Uterus (tissue), 4 donors: ENCODE results near the gene RTL1. TPM values are rescaled to one million over a fixed set of nuclear protein-coding genes. Genes with fewer than 3 reads are reported as not detected.

Source experiments
- DNase-seq, 2 donors: peaks; one replicate each; pipeline ENCODE4 v3.0.0-alpha.2; 2019 to 2020
- H3K27ac ChIP-seq, 2 donors: fragments of 200-600 bp; sonication (generic); 1 replicate in 1 of 2; 2 replicates in 1 of 2; pipeline ENCODE4 v1.5.1; 2016 to 2018
- H3K27me3 ChIP-seq, 2 donors: fragments of 200-600 bp; sonication (generic); one replicate each; pipeline ENCODE4 v1.5.1; 2018 to 2019; ENCODE audit warnings: control low read depth in 1 of 2
- H3K36me3 ChIP-seq, 2 donors: fragments of 200-600 bp; sonication (generic); one replicate each; pipeline ENCODE4 v1.5.1; 2019; ENCODE audit warnings: control low read depth in 1 of 2
- H3K4me1 ChIP-seq, 2 donors: fragments of 200-600 bp; sonication (generic); one replicate each; pipeline ENCODE4 v1.5.1; 2018 to 2019; ENCODE audit warnings: control low read depth in 1 of 2
- H3K4me3 ChIP-seq, 2 donors: fragments of 200-600 bp; sonication (generic); 1 replicate in 1 of 2; 2 replicates in 1 of 2; pipeline ENCODE4 v1.5.1; 2018 to 2019; ENCODE audit warnings: mild to moderate bottlenecking in 1 of 2
- H3K9me3 ChIP-seq, 2 donors: fragments of 200-600 bp; sonication (generic); one replicate each; pipeline ENCODE4 v1.5.1; 2019; ENCODE audit warnings: control low read depth in 1 of 2
- CTCF ChIP-seq, 4 experiments: fragments of 200-600 bp in 2 of 4; fragments of 450-650 bp in 2 of 4; sonication (generic) in 2 of 4; IDR thresholded peaks; one replicate each; pipeline ENCODE4 v1.5.1; 2016 to 2019; ENCODE audit warnings: antibody characterized with exemption in 4 of 4, mild to moderate bottlenecking in 2 of 4, moderate library complexity in 1 of 4
- POLR2A ChIP-seq, 2 donors: fragments of 450-650 bp; IDR thresholded peaks; one replicate each; pipeline ENCODE4 v1.6.1; 2016; ENCODE audit warnings: antibody characterized with exemption in 2 of 2, mild to moderate bottlenecking in 1 of 2, moderate library complexity in 1 of 2
- intact Hi-C: fragments of 100-400 bp; cut with DNase I; formaldehyde crosslinking; loops from one replicate; pipeline ENCODE4 v1.15.1; 2023; ENCODE audit warnings: low total_unique reads
- total RNA-seq, 4 donors: library from RNA; depleted of rRNA in 3 of 4; stranded (reverse); fragments of >200 nt in 3 of 4; gene quantifications; one replicate each; pipeline versions ENCODE4 v1.1.0 to v1.2.4, GENCODE V29; 2014 to 2023
- donor health status: DM: yes; HTN: yes; CAD: no.

RTL1 gene
- total RNA-seq, 4 donors from 2014 or later: 0.21 TPM; not detected in 3

GRCh38 chr14:100881211-100882025, 22.1 kb downstream of the RTL1 start:
- H3K9me3 ChIP-seq: no peaks in the 10 kb centered on the region
- H3K27ac ChIP-seq: no peak overlapping the region
- H3K36me3 ChIP-seq: no peaks in the 10 kb centered on the region
- no peak overlapping the region for H3K4me3 ChIP-seq
- no peak for DNase-seq
- intact Hi-C loops: no loop called here
- no peaks in the 10 kb centered on the region for H3K4me1 ChIP-seq
- TF ChIP-seq POLR2A (IDR thresholded peaks at IDR 0.05): no peak
- no peak for TF ChIP-seq CTCF (IDR thresholded peaks at IDR 0.05)
- no peaks in the 10 kb centered on the region for H3K27me3 ChIP-seq

GRCh38 chr14:100880271-100881101, 23.0 kb downstream of the RTL1 start:
- Histone ChIP-seq H3K4me3 (no peak overlapping the region), H3K27ac (no peak overlapping the region), H3K36me3 (no peaks in the 10 kb centered on the region), H3K4me1 (no peaks in the 10 kb centered on the region), H3K9me3 (no peaks in the 10 kb centered on the region), H3K27me3 (no peaks in the 10 kb centered on the region)
- TF ChIP-seq CTCF (IDR thresholded peaks at IDR 0.05): no peak
- no peak for TF ChIP-seq POLR2A (IDR thresholded peaks at IDR 0.05)
- no peak for DNase-seq
- intact Hi-C loops: no loop called here

GRCh38 chr14:100879782-100880181, 23.7 kb downstream of the RTL1 start:
- intact Hi-C loops: no loop called here
- H3K27ac ChIP-seq: no peak overlapping the region
- no peak for DNase-seq
- H3K4me3 ChIP-seq: no peak overlapping the region
- H3K36me3 ChIP-seq: no peaks in the 10 kb centered on the region
- H3K4me1 ChIP-seq: no peaks in the 10 kb centered on the region
- H3K27me3 ChIP-seq: no peaks in the 10 kb centered on the region
- TF ChIP-seq POLR2A (IDR thresholded peaks at IDR 0.05) (no peak), CTCF (IDR thresholded peaks at IDR 0.05) (no peak)
- H3K9me3 ChIP-seq: no peaks in the 10 kb centered on the region

GRCh38 chr14:100879194-100879593, 24.3 kb downstream of the RTL1 start:
- Histone ChIP-seq H3K27ac (no peak overlapping the region), H3K36me3 (no peaks in the 10 kb centered on the region), H3K4me3 (no peak overlapping the region), H3K9me3 (no peaks in the 10 kb centered on the region), H3K4me1 (no peaks in the 10 kb centered on the region), H3K27me3 (no peaks in the 10 kb centered on the region)
- TF ChIP-seq POLR2A (IDR thresholded peaks at IDR 0.05): no peak
- no peak for TF ChIP-seq CTCF (IDR thresholded peaks at IDR 0.05)
- intact Hi-C loops: no loop called here
- no peak for DNase-seq
